Dendritic cell treated with granulocyte-macrophage colony-stimulating factor and Interleukin-4, amounts not matched to agents 40 ng/mL and 50 ng/mL, for 4 days (primary cell): ENCODE measurements around the gene DCBLD1.
A peak's percentile ranks its signal among the peaks of the same experiment; 100 is the strongest.
"Not testable (repeated sequence)": the region's sequence is repeated elsewhere in the genome, so short reads cannot be mapped to it uniquely, and the experiment has no call there.

ENCODE experiments used
- H3K27ac Mint-ChIP-seq: one replicate; pipeline ENCODE4 v1.8.0; 2022; ENCODE audit warnings: mild to moderate bottlenecking, mixed read lengths
- H3K27me3 Mint-ChIP-seq: one replicate; pipeline ENCODE4 v1.8.0; 2022; ENCODE audit warnings: mild to moderate bottlenecking, mixed read lengths
- H3K36me3 Mint-ChIP-seq: one replicate; pipeline ENCODE4 v1.8.0; 2022; ENCODE audit warnings: low read depth, mixed read lengths
- H3K4me1 Mint-ChIP-seq: one replicate; pipeline ENCODE4 v1.8.0; 2022; ENCODE audit warnings: low read depth, mixed read lengths
- H3K4me3 Mint-ChIP-seq: one replicate; pipeline ENCODE4 v1.8.0; 2022; ENCODE audit warnings: mild to moderate bottlenecking, moderate library complexity, mixed read lengths
- H3K9me3 Mint-ChIP-seq: one replicate; pipeline ENCODE4 v1.8.0; 2022; ENCODE audit warnings: mixed read lengths
- intact Hi-C: fragments of 100-400 bp; cut with micrococcal nuclease; formaldehyde crosslinking; loops from one replicate; pipeline ENCODE4 v1.15.0; 2022

Gene DCBLD1

DNA sequence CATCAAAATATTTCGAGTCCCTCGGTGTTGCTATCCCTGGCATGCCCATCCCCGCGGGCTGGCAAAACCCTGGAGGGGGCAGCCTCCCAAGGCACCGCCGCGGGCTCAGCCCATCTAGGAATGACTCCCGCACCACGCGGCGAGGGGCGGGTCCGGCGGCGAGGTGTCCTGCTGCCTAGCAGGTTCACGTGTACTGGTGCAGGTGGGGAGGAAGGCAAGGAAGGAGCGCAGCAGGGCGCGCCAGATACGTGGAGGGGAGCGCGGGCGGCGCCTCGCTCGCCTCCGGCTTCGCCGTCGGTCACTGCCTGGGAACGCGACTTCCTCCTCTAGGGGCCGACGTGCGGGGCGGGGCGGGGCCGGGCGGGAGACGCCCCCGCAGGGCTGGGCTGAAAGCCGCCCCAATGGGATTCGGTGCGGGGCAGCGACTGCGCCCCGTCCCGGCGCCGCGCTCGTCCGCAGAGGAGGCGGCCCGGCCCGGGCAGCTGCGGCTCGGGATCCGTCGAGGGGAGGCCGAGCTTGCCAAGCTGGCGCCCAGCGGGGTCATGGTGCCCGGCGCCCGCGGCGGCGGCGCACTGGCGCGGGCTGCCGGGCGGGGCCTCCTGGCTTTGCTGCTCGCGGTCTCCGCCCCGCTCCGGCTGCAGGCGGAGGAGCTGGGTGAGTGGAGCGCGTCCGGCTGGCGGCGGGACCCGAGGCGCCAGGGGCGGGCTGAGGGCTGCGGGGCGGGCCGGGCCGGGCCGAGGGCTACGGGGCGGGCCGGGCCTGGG lies at the start of gene DCBLD1:
TSS of gene DCBLD1 (plus strand) at position 435 of the 764 bp plus-strand sequence. CDS start at position 543, 108 bp downstream.
- Mint-ChIP-seq H3K36me3 (no peaks in the 10 kb centered on the region), H3K4me3 (peak within 1 kb of the TSS; percentile 94), H3K4me1 (peaks cover 13% of the 10 kb centered on the region), H3K9me3 (no peaks in the 10 kb centered on the region), H3K27ac (peak within 1 kb of the TSS; percentile 83), H3K27me3 (peaks cover 46% of the 10 kb centered on the region)
- intact Hi-C loops = loop anchor here (1.0 to 10.0 kb wide), 3 partner anchors 14 to 192 kb away; partner anchors contain the start of genes GOPC and NUS1

DNA sequence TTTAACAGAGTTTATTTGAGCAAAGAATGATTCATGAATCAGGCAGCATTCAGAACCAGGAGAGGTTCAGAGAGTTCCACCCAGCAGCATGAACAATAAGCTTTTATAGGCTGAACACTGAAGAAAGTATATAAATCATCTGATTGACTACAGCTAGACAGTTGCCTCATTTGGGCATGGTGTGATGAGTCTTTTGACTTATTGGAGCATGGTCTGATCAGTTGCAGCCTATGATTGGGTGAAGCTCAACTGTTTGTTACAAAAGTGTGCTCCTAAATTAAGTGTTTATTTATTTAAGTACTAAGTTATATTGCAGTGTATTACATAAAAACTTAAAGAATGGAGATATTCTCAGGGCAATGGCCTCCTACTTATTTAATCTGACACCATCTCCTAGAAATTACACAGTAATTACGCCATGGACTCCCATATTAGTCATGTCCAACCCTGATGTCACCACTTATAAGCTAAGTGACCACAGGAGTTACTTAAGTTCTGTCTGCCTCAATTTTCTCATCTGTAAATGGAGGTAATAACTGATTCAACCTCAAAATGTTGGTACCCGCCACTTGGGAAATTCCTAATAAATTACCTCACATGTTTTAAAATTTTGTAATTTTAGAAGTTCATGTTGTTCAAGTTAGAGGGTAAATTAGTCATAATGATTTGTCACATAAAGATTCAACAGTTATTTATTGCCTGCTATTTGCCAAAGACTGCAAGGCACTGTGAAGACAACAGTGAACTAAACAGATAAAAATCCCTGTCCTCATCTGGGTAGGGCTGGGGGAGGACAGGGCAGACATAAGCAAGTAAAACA lies 41.6 kb upstream of the DCBLD1 start:
- Mint-ChIP-seq H3K27ac (no peak overlapping the region), H3K4me3 (no peak overlapping the region), H3K36me3 (no peaks in the 10 kb centered on the region), H3K27me3 (peaks cover 4% of the 10 kb centered on the region), H3K9me3 (no peaks in the 10 kb centered on the region), H3K4me1 (peaks cover 6% of the 10 kb centered on the region)
- intact Hi-C loops = no loop called here

DNA sequence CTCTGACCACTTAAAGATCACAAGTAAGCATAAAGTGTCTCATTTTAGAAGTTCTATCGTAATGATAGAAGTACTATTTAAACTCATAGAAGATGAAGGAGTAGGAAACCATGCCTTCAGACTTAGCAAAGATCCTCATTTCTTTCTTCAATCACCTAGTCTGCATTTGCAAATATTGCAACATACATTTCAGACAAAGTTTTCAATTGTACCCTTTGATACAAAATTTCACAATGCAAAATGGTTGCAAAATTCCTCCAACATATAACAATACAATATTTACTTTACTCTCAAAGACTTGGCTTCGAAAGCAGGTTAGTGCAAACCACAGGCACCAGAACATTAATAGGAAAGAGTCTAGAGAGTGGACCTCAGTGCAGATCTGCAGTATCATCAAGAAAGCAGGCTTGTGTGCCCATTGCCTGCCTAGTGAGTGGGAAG lies 40.6 kb upstream of the DCBLD1 start:
- Mint-ChIP-seq H3K9me3 (no peaks in the 10 kb centered on the region), H3K4me1 (peaks cover 6% of the 10 kb centered on the region), H3K4me3 (no peak overlapping the region), H3K36me3 (no peaks in the 10 kb centered on the region), H3K27me3 (peaks cover 9% of the 10 kb centered on the region), H3K27ac (no peak overlapping the region)
- intact Hi-C loops = no loop called here

DNA sequence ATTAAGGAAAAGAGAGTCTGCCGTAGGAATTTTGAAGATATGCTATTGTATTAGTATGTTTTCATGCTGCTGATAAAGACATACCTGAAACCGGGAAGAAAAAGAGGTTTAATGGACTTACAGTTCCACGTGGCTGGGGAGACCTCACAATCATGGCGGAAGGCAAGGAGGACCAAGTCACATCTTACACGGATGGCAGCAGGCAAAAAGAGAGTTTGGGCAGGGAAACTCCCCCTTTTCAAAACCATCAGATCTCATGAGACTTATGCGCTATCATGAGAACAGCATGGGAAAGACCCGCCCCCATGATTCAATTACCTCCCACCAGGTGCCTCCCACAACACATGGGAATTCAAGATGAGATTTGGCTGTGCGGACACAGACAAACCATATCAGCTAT lies 40.2 kb upstream of the DCBLD1 start:
- H3K36me3 Mint-ChIP-seq, H3K4me1 Mint-ChIP-seq, H3K27ac Mint-ChIP-seq, H3K4me3 Mint-ChIP-seq, intact Hi-C loops, H3K9me3 Mint-ChIP-seq: not testable (repeated sequence)
- H3K27me3 Mint-ChIP-seq = peaks cover 11% of the 10 kb centered on the region

DNA sequence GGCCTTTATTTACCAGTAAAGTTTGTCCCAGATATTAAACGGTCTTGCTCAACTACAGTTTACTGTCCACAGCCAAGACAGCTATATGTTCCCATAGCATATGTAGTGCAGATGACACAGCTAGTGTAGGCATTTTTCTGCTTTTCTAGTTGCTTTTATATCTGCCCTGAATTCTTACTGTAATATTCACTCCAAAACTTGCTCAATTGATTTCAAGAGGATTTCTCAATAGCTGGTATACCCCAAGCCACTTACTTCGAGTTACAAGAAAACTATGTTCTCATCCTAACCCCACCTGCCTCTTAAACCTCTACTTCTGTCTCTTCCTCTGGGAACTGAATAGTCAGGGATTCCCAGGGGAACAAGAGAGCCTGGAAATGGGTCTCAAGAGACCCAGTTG lies 37.9 kb upstream of the DCBLD1 start:
- intact Hi-C loops = no loop called here
- H3K27ac Mint-ChIP-seq = no peak overlapping the region
- peaks cover 6% of the 10 kb centered on the region for H3K4me1 Mint-ChIP-seq
- H3K36me3 Mint-ChIP-seq = no peaks in the 10 kb centered on the region
- no peaks in the 10 kb centered on the region for H3K9me3 Mint-ChIP-seq
- peaks cover 26% of the 10 kb centered on the region for H3K27me3 Mint-ChIP-seq
- no peak overlapping the region for H3K4me3 Mint-ChIP-seq

DNA sequence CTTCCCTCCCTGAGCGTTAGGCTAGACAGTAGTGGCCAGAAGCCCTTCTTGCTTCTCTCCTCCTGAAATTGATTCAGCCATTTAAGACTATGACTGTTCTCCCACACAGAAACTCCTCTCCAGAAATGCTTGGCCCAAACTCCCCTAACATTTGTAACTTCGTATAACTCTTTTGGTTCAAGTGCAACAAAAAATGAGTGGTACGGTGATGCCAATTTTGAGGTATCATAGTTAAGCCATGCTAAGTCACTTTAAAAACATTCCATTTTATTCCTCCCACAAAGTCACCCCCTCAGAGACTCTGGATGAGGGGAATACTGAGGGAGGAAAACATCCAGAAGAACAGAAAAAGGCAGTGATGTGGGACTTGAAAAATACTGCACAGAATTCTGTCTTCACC lies 35.6 kb upstream of the DCBLD1 start:
- H3K27ac Mint-ChIP-seq = no peak overlapping the region
- no peaks in the 10 kb centered on the region for H3K9me3 Mint-ChIP-seq
- no peaks in the 10 kb centered on the region for H3K36me3 Mint-ChIP-seq
- H3K4me1 Mint-ChIP-seq = peaks cover 9% of the 10 kb centered on the region
- H3K27me3 Mint-ChIP-seq = peaks cover 27% of the 10 kb centered on the region
- intact Hi-C loops = no loop called here
- no peak overlapping the region for H3K4me3 Mint-ChIP-seq

DNA sequence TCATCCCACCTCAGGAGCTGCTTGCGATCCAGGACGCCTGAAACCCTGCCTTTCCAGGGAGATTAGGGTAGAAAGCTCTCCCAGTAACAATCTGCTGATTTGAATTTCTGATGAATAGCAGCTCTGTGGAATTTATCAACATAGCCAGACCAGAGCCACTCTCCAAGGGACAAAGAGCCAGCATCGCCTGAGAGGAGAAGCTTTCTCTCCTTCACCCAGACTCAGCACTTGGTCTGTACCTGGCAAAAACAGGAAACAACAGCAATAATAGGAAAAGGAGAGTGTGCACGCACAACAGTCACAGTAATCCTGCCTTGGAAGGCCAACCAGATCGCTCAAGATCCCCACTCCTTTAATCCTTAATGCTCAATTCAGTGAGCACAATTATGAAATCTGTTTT lies 34.5 kb upstream of the DCBLD1 start:
- Mint-ChIP-seq H3K4me1 (peaks cover 6% of the 10 kb centered on the region), H3K36me3 (no peaks in the 10 kb centered on the region), H3K27me3 (peaks cover 27% of the 10 kb centered on the region), H3K4me3 (no peak overlapping the region), H3K9me3 (no peaks in the 10 kb centered on the region), H3K27ac (no peak overlapping the region)
- intact Hi-C loops = no loop called here

DNA sequence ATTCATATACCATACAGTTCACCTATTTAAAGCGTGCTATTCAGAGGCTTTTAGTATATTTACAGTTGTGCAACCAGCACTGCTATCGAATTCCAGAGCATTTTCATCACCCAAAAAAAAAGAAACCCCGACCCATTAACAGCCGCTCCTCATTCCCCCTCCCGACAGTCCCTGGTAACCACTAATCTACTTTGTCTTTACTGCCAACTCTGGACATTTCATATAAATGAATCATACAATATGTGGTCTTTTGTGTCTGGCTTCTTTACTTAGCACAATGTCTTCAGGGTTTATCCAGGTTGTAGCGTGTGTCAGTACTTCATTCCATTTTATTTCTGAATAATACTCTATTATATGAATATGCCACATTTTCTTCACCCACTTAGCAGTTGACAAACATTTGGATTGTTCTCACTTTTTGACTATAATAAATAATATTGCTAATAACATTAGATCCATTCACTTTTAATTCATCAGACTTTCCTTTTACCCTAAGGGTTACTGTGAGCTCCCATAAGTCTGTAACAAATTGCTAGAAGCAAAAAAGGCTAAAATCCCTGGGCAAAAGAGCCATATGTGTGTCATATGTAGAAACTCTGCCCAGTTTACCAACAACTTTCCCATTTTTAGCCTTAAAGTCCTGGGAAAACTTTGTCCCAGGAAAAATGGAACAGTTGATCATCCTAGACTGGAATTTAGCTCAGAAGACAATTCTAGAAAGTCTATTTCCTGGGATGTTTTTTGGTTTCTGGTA lies 33.6 kb upstream of the DCBLD1 start:
- peaks cover 6% of the 10 kb centered on the region for H3K4me1 Mint-ChIP-seq
- H3K27ac Mint-ChIP-seq = no peak overlapping the region
- intact Hi-C loops = no loop called here
- no peaks in the 10 kb centered on the region for H3K9me3 Mint-ChIP-seq
- no peaks in the 10 kb centered on the region for H3K36me3 Mint-ChIP-seq
- H3K27me3 Mint-ChIP-seq = peaks cover 27% of the 10 kb centered on the region
- H3K4me3 Mint-ChIP-seq = no peak overlapping the region

DNA sequence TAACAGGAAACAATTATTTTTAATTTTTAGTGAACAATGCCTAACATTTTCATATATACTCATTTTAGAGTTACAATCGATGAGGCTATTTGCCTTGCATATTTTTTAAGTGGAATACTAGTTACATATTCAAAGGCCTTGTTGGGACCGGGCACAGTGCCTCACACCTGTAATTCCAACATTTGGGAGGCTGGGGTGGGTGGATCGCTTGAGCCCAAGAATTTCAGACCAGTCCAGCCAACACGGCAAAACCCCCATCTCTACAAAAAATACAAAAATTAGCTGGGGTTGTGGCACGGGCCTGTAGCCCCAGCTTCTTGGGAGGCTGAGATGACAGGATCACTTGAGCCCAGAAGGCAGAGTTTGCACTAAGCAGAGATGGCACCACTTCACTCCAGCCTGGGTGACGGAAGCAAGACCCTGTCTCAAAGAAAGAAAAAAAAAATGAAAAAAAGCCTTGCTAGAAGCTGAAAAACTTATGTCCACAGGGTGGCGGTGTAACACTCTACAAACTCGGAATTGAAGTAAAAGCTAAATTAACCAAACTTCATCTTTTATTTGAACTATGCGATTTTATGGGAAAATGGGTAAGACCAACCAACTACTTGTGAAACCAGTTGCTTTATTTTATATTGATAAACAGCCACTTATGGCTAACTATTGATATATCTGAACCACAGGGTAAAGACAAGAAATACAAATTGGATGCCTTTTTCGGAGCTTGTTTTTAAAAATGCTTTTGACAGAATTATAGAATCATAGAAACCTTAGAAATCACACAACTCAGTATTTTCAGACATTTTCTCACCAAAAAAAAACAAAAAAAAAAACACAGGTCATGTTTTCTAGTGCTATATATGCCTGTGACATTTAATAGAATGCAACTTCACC lies 32.7 kb upstream of the DCBLD1 start:
- Mint-ChIP-seq H3K36me3 (no peaks in the 10 kb centered on the region), H3K9me3 (no peaks in the 10 kb centered on the region), H3K27me3 (peaks cover 27% of the 10 kb centered on the region), H3K27ac (no peak overlapping the region), H3K4me1 (peaks cover 6% of the 10 kb centered on the region), H3K4me3 (no peak overlapping the region)
- intact Hi-C loops = loop anchor here (1.0 kb wide), 2 partner anchors 106 to 156 kb away; no protein-coding TSS in a partner anchor

DNA sequence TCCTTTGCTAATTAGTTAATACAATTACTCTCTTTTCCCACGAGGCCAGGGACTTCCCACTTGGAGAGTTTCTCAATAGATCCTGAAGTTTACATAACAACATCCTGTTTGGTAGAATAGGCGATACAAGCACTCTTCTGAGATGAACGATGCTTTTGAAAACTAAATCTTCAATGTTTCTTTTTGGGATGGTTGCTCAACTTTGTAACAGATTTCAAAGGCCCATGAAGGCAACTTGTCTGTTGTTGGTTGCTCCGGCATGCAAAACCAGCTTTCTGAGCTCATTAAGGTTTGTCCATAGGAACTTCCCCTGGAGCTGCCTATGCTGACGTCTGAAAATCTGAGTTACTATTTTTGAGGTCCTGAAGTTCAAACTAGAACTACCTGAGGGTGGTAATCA lies 30.8 kb upstream of the DCBLD1 start:
- Mint-ChIP-seq H3K27me3 (peaks cover 19% of the 10 kb centered on the region), H3K36me3 (no peaks in the 10 kb centered on the region), H3K4me1 (peaks cover 6% of the 10 kb centered on the region), H3K4me3 (no peak overlapping the region), H3K9me3 (no peaks in the 10 kb centered on the region), H3K27ac (no peak overlapping the region)
- intact Hi-C loops = no loop called here

DNA sequence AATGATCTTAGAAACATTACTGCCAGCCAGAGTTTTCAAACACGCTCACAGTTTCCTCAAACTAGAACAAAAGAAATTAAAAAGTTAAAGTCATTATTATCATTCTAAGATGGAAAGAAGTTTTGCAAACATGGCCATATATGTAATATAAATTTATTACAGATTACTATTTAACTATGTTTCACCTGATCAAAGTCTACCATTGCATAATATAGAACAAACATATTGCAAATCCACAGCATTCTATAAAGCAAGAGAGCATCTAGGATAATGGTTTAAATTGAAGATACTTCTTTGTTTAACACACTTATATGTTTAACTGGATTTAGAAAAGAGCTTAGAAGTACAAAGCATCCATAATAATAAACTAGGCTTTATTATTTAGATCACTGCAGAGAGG lies 26.2 kb upstream of the DCBLD1 start:
- H3K27ac Mint-ChIP-seq = no peak overlapping the region
- peaks cover 6% of the 10 kb centered on the region for H3K4me1 Mint-ChIP-seq
- H3K36me3 Mint-ChIP-seq = no peaks in the 10 kb centered on the region
- H3K27me3 Mint-ChIP-seq = no peaks in the 10 kb centered on the region
- H3K9me3 Mint-ChIP-seq = no peaks in the 10 kb centered on the region
- H3K4me3 Mint-ChIP-seq = no peak overlapping the region
- intact Hi-C loops = no loop called here

DNA sequence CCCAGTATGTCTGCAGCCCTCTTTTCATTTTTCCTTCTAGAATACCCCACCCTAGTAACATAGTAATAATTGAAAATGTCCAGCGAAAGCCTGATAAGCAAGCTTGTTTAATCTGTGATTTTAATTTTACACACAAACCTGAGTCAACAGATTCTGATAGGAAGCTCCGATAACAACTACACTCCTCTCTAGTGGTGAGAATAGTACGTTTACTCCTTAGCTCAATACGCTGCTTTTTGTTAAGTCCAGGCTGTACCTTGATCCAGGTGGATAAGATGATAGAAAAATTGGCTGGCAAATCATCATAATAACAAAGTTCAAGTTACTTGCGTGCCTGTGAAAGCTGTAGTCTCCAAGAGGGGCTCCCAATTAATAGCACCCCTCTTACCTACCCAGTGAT lies 25.5 kb upstream of the DCBLD1 start:
- no peaks in the 10 kb centered on the region for H3K27me3 Mint-ChIP-seq
- H3K4me3 Mint-ChIP-seq = no peak overlapping the region
- H3K9me3 Mint-ChIP-seq = no peaks in the 10 kb centered on the region
- H3K36me3 Mint-ChIP-seq = no peaks in the 10 kb centered on the region
- intact Hi-C loops = no loop called here
- H3K27ac Mint-ChIP-seq = no peak overlapping the region
- H3K4me1 Mint-ChIP-seq = peaks cover 1% of the 10 kb centered on the region
